ENCODE measurements around the gene MUC12.

DNA sequence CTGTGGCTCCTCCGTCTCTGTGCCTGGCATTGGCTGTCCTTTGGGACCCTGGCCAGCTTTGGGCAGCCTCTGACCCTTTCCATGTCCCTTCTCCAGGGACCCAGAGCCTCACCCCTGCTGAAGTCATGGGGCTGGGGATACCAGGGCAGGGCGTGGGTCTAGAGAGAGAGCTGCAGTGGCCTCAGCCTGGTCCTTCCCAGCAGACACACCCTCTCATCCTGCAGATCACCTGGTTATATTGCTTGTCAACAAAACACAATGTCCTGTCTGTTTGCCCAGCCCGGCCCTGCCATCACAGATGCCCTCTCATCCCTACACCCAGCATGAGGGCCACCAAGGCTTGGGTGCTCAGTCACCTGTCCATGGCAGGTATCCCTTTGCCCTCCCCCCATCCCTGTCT is 52.3 kb downstream of the MUC12 start:
- TF ChIP-seq, protein P1, sequence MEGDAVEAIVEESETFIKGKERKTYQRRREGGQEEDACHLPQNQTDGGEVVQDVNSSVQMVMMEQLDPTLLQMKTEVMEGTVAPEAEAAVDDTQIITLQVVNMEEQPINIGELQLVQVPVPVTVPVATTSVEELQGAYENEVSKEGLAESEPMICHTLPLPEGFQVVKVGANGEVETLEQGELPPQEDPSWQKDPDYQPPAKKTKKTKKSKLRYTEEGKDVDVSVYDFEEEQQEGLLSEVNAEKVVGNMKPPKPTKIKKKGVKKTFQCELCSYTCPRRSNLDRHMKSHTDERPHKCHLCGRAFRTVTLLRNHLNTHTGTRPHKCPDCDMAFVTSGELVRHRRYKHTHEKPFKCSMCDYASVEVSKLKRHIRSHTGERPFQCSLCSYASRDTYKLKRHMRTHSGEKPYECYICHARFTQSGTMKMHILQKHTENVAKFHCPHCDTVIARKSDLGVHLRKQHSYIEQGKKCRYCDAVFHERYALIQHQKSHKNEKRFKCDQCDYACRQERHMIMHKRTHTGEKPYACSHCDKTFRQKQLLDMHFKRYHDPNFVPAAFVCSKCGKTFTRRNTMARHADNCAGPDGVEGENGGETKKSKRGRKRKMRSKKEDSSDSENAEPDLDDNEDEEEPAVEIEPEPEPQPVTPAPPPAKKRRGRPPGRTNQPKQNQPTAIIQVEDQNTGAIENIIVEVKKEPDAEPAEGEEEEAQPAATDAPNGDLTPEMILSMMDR (IDR thresholded peaks at IDR 0.05; ENCODE audit: poor library complexity): no peak
- TF ChIP-seq EZH2 (IDR thresholded peaks at IDR 0.05; ENCODE audit: borderline replicate concordance): no peak
- no peak for TF ChIP-seq EZH2phosphoT487 (IDR thresholded peaks at IDR 0.05; ENCODE audit: low read depth, severe bottlenecking, unreplicated experiment)
